Spinal cord (tissue), 10 donors: Measurements from ENCODE around the gene EFNA3. TPM values are rescaled to one million over a fixed set of nuclear protein-coding genes. Genes with fewer than 3 reads are reported as not detected.

ENCODE experiments used
- DNase-seq, 6 donors: peaks; one replicate each; pipeline versions ENCODE4 v3.0.0 to v3.0.0-alpha.2; 2013 to 2015; ENCODE audit warnings: low spot score in 6 of 6, low read depth in 4 of 6
- H3K27ac ChIP-seq: one replicate; pipeline ENCODE4 v1.5.1; 2013; ENCODE audit warnings: low read depth, low read length, control low read depth
- H3K27me3 ChIP-seq: one replicate; pipeline ENCODE4 v1.6.1; 2013; ENCODE audit warnings: low read length; ENCODE audit not compliant: control insufficient read depth, insufficient read depth
- H3K36me3 ChIP-seq: one replicate; pipeline ENCODE4 v1.6.1; 2013; ENCODE audit warnings: low read length; ENCODE audit not compliant: control insufficient read depth, insufficient read depth
- H3K4me1 ChIP-seq: one replicate; pipeline ENCODE4 v1.6.1; 2013; ENCODE audit warnings: low read length; ENCODE audit not compliant: control insufficient read depth, insufficient read depth
- H3K4me3 ChIP-seq: one replicate; pipeline ENCODE4 v1.5.1; 2013; ENCODE audit warnings: low read depth, low read length, control low read depth
- H3K9me3 ChIP-seq: one replicate; pipeline ENCODE4 v1.6.1; 2013; ENCODE audit warnings: low read length; ENCODE audit not compliant: control insufficient read depth, insufficient read depth
- WGBS: methylation state at CpG from one replicate; pipeline ENCODE4 v1.1.5; 2013; ENCODE audit warnings: missing lambda C conversion rate; ENCODE audit not compliant: insufficient coverage; 5-methylcytosine and 5-hydroxymethylcytosine counted together
- polyA plus RNA-seq, 2 donors: library from polyadenylated mRNA; unstranded; fragments of 120-200 nt; gene quantifications; one replicate each; pipeline ENCODE4 v1.2.1, GENCODE V29; 2013; ENCODE audit not compliant: insufficient read length in 2 of 2
- total RNA-seq, 2 donors: library from RNA; depleted of rRNA in 1 of 2; stranded (reverse); fragments of 120-200 nt in 1 of 2; fragments of >200 nt in 1 of 2; gene quantifications; one replicate each; pipeline versions ENCODE4 v1.2.3 to v1.2.4, GENCODE V29; 2013 to 2014
- donor health status: healthy.

EFNA3 gene
- total and polyA plus RNA-seq, 4 donors = 12.3 to 50.6 (median 30.1) TPM

- Histone ChIP-seq H3K4me3 (peak overlapping the region; percentile 47), H3K27me3 (peaks cover 40% of the 10 kb centered on the region), H3K36me3 (peaks cover 17% of the 10 kb centered on the region), H3K4me1 (peaks cover 79% of the 10 kb centered on the region), H3K27ac (peak overlapping the region; percentile 52), H3K9me3 (no peaks in the 10 kb centered on the region)
- peak in 2 of 6 donors; percentile 59 to 74 for DNase-seq
- WGBS = 5% methylated on average over 65 of the region's 68 CpGs
These were observed 3.0 kb downstream of the EFNA3 start for GRCh38 chr1:155081472-155082300.

DNA sequence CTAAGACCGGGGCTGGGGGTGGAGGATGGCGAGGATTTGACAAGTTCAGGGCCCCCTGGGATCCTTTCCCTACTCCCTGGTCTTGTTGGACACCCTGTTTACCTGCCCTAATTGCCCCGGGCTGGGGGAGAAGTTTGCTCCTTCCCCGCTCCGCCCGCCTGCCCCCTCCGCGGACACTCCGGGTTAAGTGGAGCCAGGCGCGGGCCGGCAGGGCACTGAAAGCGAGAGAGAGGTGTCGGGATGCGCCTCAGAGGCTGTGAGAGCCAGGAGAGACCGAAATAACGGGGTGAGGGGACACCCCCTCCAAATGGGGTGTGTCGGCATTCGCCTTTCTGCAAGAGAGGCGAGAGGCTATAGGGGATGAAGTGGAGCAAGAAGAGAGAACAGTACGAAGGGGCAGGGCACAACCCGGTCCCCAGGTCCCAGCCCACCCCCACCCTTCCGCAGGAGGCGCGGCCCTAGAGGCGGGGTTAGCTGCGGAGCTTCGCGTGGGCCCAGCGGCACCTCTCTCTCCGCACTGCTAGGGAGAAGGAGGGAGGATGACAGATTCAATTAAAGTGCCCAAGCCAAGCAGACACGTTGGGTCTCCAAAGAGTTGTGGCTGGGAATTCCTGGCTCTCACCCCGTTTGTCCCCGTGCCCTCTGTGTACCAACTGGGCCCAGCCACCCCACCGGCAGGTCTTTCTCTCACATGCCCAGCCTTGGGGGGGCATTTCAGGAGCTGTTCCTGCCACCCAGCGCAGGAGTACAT is 3.8 kb downstream of the EFNA3 start:
- H3K9me3 ChIP-seq = no peaks in the 10 kb centered on the region
- H3K4me3 ChIP-seq = no peak overlapping the region
- peaks cover 40% of the 10 kb centered on the region for H3K27me3 ChIP-seq
- 14% methylated on average over 17 of the region's 36 CpGs for WGBS
- H3K36me3 ChIP-seq = peaks cover 25% of the 10 kb centered on the region
- H3K27ac ChIP-seq = no peak overlapping the region
- H3K4me1 ChIP-seq = peaks cover 81% of the 10 kb centered on the region
- no peak for DNase-seq

- no peak overlapping the region for H3K4me3 ChIP-seq
- peaks cover 77% of the 10 kb centered on the region for H3K4me1 ChIP-seq
- no peaks in the 10 kb centered on the region for H3K9me3 ChIP-seq
- no peak overlapping the region for H3K27ac ChIP-seq
- 51% methylated on average over 6 of the region's 6 CpGs for WGBS
- no peak for DNase-seq
- peaks cover 40% of the 10 kb centered on the region for H3K27me3 ChIP-seq
- peaks cover 26% of the 10 kb centered on the region for H3K36me3 ChIP-seq
These were observed 4.5 kb downstream of the EFNA3 start for GRCh38 chr1:155083052-155083541.

DNA sequence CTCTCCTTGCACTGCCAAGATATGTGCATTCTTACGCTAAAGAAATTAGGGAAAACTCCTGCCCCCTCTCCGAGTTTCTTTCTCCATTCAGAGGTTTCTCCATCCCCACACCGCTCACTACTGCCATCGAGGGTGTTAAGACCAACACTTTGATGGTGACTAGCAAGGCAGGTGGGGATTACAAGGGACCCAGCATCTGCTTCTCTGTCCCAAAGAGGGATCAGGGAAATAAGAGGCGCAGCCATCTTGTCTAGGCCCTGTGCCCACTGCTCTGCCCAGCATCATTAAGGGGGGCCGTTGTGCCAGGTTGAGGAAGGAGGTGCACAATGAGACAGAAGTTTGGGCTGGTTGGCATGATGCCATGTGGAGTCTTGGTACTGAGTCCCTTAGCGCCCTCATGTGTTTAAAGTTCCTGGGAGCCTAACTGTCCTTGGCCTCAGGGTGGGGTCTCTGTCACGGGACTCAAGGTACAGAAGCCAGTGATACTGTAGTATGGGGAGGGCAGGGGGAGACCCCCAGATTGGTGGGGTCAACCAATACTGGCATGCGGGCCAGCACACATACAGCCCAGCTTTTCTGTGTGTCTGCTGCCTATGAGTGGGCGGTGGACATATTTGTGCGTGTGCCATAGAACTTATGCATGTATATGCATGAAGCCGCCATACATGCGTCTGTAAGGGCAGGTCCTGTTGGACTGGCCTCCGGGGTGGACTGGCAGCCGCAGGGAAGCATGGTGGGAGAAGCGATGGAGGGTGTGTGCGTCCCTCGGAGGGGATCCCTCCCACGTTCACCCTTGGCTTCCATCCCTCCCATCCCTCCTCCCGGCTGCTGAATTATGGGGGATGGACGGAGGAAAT is 5.5 kb downstream of the EFNA3 start:
- Histone ChIP-seq H3K36me3 (peaks cover 26% of the 10 kb centered on the region), H3K4me3 (peak overlapping the region; percentile 84), H3K27ac (peak overlapping the region; percentile 97), H3K9me3 (no peaks in the 10 kb centered on the region), H3K4me1 (peaks cover 70% of the 10 kb centered on the region), H3K27me3 (peaks cover 39% of the 10 kb centered on the region)
- DNase-seq = peak in 2 of 6 donors; percentile 68 to 71
- WGBS = 25% methylated on average over 10 of the region's 21 CpGs

- H3K36me3 ChIP-seq = peaks cover 26% of the 10 kb centered on the region
- peak in 5 of 6 donors; percentile 97 to 99 (median 98) for DNase-seq
- peak overlapping the region; percentile 97 for H3K27ac ChIP-seq
- under 1% methylated on average over 66 of the region's 67 CpGs for WGBS
- H3K4me3 ChIP-seq = peak overlapping the region; percentile 84
- peaks cover 32% of the 10 kb centered on the region for H3K27me3 ChIP-seq
- peaks cover 61% of the 10 kb centered on the region for H3K4me1 ChIP-seq
- no peaks in the 10 kb centered on the region for H3K9me3 ChIP-seq
These were observed 6.3 kb downstream of the EFNA3 start for GRCh38 chr1:155084722-155085503.

GRCh38 chr1:155085504-155086127 is 7.0 kb downstream of the EFNA3 start:
- DNase-seq = no peak
- Histone ChIP-seq H3K27me3 (peaks cover 25% of the 10 kb centered on the region), H3K9me3 (no peaks in the 10 kb centered on the region), H3K27ac (peak overlapping the region; percentile 97), H3K4me3 (peak overlapping the region; percentile 84), H3K4me1 (peaks cover 54% of the 10 kb centered on the region), H3K36me3 (peaks cover 26% of the 10 kb centered on the region)
- WGBS = 1% methylated on average over 25 of the region's 32 CpGs

DNA sequence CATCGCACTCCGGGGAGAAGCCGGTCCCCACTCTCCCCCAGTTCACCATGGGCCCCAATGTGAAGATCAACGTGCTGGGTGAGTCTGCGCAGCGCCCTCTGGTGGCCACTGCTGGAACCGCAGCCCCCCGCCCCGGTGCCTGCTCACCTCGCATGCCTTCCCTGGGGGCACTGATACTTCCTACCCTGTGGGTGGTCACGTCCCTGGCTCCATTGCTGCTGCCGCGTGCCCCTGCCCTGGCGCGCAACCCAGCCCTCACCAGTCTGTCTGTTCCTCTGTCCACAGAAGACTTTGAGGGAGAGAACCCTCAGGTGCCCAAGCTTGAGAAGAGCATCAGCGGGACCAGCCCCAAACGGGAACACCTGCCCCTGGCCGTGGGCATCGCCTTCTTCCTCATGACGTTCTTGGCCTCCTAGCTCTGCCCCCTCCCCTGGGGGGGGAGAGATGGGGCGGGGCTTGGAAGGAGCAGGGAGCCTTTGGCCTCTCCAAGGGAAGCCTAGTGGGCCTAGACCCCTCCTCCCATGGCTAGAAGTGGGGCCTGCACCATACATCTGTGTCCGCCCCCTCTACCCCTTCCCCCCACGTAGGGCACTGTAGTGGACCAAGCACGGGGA is 7.6 kb downstream of the EFNA3 start:
- Histone ChIP-seq H3K9me3 (no peaks in the 10 kb centered on the region), H3K36me3 (peaks cover 26% of the 10 kb centered on the region), H3K4me3 (no peak overlapping the region), H3K27ac (no peak overlapping the region), H3K27me3 (peaks cover 21% of the 10 kb centered on the region), H3K4me1 (peaks cover 52% of the 10 kb centered on the region)
- 14% methylated on average over 20 of the region's 24 CpGs for WGBS
- peak in 2 of 6 donors; percentile 57 to 75 for DNase-seq

DNA sequence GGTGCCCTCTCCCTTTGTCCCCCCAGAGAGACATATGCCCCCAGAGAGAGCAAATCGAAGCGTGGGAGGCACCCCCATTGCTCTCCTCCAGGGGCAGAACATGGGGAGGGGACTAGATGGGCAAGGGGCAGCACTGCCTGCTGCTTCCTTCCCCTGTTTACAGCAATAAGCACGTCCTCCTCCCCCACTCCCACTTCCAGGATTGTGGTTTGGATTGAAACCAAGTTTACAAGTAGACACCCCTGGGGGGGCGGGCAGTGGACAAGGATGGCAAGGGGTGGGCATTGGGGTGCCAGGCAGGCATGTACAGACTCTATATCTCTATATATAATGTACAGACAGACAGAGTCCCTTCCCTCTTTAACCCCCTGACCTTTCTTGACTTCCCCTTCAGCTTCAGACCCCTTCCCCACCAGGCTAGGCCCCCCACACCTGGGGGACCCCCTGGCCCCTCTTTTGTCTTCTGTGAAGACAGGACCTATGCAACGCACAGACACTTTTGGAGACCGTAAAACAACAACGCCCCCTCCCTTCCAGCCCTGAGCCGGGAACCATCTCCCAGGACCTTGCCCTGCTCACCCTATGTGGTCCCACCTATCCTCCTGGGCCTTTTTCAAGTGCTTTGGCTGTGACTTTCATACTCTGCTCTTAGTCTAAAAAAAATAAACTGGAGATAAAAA is 8.4 kb downstream of the EFNA3 start:
- H3K4me3 ChIP-seq = no peak overlapping the region
- peaks cover 53% of the 10 kb centered on the region for H3K4me1 ChIP-seq
- H3K36me3 ChIP-seq = peaks cover 26% of the 10 kb centered on the region
- peaks cover 15% of the 10 kb centered on the region for H3K27me3 ChIP-seq
- no peak overlapping the region for H3K27ac ChIP-seq
- H3K9me3 ChIP-seq = no peaks in the 10 kb centered on the region
- no peak for DNase-seq
- no CpG with 5 or more reads among the region's 8 CpGs for WGBS
